ES-I3 (cell line): ENCODE results near the gene PANX1.

Experiments
- H3K36me3 ChIP-seq: 2 replicates; pipeline ENCODE4 v1.6.1; 2013; ENCODE audit warnings: mild to moderate bottlenecking, low read length, control low read depth, moderate library complexity; ENCODE audit not compliant: insufficient read depth
- H3K4me1 ChIP-seq: 2 replicates; pipeline ENCODE4 v1.6.1; 2013; ENCODE audit warnings: mild to moderate bottlenecking, control low read depth, low read length; ENCODE audit not compliant: insufficient read depth
- H3K9ac ChIP-seq: 2 replicates; pipeline ENCODE4 v1.6.1; 2013; ENCODE audit warnings: low read depth, mild to moderate bottlenecking, low read length, moderate library complexity
- H3K9me3 ChIP-seq: 2 replicates; pipeline ENCODE4 v1.6.1; 2013; ENCODE audit warnings: mild to moderate bottlenecking, low read length, moderate library complexity; ENCODE audit not compliant: control insufficient read depth, insufficient read depth

The PANX1 gene

GRCh38 chr11:94198718-94199117 lies 70.1 kb downstream of the PANX1 start:
- Histone ChIP-seq H3K9me3 (no peaks in the 10 kb centered on the region), H3K4me1 (no peaks in the 10 kb centered on the region), H3K9ac (no peak overlapping the region), H3K36me3 (no peaks in the 10 kb centered on the region)

DNA sequence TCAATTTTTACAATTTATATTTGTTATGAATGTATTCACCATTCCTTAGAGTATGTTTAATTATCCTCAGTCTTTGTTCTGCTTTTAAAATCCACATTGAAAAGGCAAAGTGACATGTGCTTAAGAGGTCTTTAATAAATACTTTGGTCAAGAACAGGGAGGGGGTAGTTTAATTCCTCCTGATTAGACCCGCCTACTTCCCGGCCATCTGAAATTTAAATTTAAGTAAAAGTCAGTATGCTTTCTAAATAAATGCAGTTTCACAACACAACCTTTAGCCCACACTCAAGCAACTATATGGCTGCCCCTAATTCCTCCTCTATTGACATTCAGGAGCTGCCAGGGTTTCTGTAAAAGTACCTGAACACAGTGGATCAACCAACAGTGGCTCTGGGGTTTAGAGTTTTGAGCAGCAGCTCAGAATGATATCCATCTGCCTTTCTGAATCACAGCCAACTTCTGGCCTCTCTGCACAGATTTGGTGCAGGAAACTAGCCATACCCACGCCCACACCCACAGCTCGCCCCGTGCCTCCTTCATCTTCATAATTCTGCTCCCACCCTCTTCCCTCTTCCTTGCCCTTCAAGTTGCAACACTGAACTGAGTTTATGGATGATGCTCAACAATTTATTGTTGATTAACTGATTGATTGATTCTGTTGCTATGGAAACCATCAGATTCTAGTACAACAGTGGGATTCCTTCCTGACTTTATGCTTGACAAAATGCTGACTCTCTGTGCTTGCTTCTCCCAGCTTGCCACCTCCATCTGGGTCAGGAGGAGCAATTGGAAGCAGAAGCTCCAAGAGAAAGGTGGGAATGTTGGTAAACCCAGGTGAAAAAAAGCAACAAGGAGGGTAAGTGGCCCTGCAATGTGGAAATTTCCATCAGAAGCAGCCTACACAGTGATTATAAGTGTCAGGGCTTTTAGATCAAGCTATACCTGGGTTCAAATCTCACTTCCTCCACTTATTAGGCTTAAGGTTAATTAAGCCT lies 70.8 kb downstream of the PANX1 start:
- Histone ChIP-seq H3K9me3 (no peaks in the 10 kb centered on the region), H3K4me1 (no peaks in the 10 kb centered on the region), H3K9ac (no peak overlapping the region), H3K36me3 (no peaks in the 10 kb centered on the region)

DNA sequence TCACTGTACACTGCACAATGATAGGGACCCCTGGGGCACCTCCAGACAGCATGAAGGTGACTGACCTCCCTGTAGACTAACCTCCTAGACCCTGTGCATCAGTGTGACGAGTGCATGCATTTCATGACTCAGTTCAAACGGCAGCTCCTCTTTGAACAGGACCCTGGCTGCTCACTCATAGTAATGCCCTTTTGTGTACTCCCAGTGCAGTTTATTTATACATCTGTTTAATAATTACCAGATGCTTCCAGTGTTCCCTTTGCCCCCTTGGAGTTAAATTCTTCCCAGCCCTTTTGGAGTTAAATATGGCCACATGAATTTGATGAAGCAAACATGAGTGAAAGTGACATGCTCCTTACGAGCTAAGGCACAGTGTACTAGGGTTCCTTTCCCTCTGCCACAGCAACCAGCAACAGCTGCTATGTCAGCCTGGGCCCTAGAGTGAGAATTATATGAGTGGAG lies 72.4 kb downstream of the PANX1 start:
- Histone ChIP-seq H3K9me3 (no peaks in the 10 kb centered on the region), H3K9ac (no peak overlapping the region), H3K36me3 (no peaks in the 10 kb centered on the region), H3K4me1 (no peaks in the 10 kb centered on the region)

- Histone ChIP-seq H3K9ac (no peak overlapping the region), H3K4me1 (no peaks in the 10 kb centered on the region), H3K9me3 (no peaks in the 10 kb centered on the region), H3K36me3 (no peaks in the 10 kb centered on the region)
Observed at GRCh38 chr11:94203070-94203469, 74.4 kb downstream of the PANX1 start.

GRCh38 chr11:94211261-94211830 lies 82.7 kb downstream of the PANX1 start:
- H3K9ac ChIP-seq, result no peak overlapping the region
- no peaks in the 10 kb centered on the region for H3K4me1 ChIP-seq
- no peaks in the 10 kb centered on the region for H3K36me3 ChIP-seq
- H3K9me3 ChIP-seq, result no peaks in the 10 kb centered on the region

- Histone ChIP-seq H3K9ac (no peak overlapping the region), H3K4me1 (no peaks in the 10 kb centered on the region)
Observed at GRCh38 chr11:94212898-94213297, 84.3 kb downstream of the PANX1 start.

GRCh38 chr11:94217705-94218104 lies 89.1 kb downstream of the PANX1 start:
- H3K9ac ChIP-seq, result no peak overlapping the region
- H3K9me3 ChIP-seq, result peaks cover 5% of the 10 kb centered on the region; the same call in 1 of the 2 replicates
- no peaks in the 10 kb centered on the region for H3K4me1 ChIP-seq
- H3K36me3 ChIP-seq, result no peaks in the 10 kb centered on the region

More at GRCh38 chr11:94212898-94213297, 84.3 kb downstream of the PANX1 start:
- H3K36me3 ChIP-seq, result no peaks in the 10 kb centered on the region
- no peaks in the 10 kb centered on the region for H3K9me3 ChIP-seq

DNA sequence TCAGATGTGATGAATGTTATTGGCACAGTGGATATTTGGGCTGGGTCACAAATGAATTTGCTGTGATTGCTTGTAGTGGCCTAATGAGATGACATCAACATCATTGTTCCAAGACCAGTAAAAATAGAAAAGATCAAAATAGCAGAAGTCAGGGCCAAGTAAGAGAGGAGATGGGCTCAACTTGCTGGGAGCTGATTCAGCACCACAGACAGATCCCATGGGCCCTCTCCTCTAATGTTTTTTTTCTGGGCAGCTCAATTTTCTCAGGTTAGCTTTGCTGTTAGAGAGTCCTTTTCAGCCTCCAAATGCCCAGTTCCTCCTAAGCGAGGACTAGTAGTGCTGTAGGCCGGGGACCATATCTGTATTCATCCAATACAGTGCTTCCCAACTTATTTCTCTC lies 89.7 kb downstream of the PANX1 start:
- peaks cover 5% of the 10 kb centered on the region; the same call in 1 of the 2 replicates for H3K9me3 ChIP-seq
- H3K4me1 ChIP-seq, result no peaks in the 10 kb centered on the region
- H3K9ac ChIP-seq, result no peak overlapping the region
- no peaks in the 10 kb centered on the region for H3K36me3 ChIP-seq

GRCh38 chr11:94219771-94220170 lies 91.1 kb downstream of the PANX1 start:
- no peaks in the 10 kb centered on the region for H3K36me3 ChIP-seq
- H3K9me3 ChIP-seq, result peaks cover 5% of the 10 kb centered on the region; the same call in 1 of the 2 replicates
- H3K4me1 ChIP-seq, result no peaks in the 10 kb centered on the region
- H3K9ac ChIP-seq, result no peak overlapping the region

DNA sequence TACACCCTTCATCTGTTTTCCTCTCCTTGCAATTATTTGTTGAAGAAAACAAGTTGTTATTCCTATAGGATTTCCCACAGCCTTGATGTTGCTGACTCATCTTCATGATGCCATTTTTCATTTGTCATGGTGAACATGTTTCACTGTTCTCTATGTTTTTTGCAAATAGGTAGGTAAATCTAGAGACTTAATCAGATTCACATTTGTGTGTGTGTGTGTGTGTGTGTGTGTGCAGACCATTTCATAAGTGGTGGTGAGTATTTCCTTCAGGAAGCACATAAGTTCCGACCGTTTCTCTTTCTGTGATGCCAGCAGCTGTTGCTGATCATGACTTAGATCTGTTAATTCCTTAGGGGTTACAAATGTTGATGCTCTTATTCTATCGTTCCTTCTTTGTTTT lies 95.4 kb downstream of the PANX1 start:
- Histone ChIP-seq H3K4me1 (no peaks in the 10 kb centered on the region), H3K9me3 (peaks cover 3% of the 10 kb centered on the region; the same call in 1 of the 2 replicates), H3K36me3 (no peaks in the 10 kb centered on the region), H3K9ac (no peak overlapping the region)
